ENCODE data around the gene MXD1. TPM values are rescaled to one million over a fixed set of nuclear protein-coding genes. Genes with fewer than 3 reads are reported as not detected.
A peak's percentile ranks its signal among the peaks of the same experiment; 100 is the strongest.
"Not testable (repeated sequence)": the region's sequence is repeated elsewhere in the genome, so short reads cannot be mapped to it uniquely, and the experiment has no call there.

The MXD1 gene
- 10.1 TPM for total RNA-seq (ENCODE audit: insufficient read depth, low replicate concordance)

GRCh38 chr2:69914950-69915945 is at the start of gene MXD1:
TSS of gene MXD1 (plus strand) at chr2:69915109. CDS start at chr2:69915331, 222 bp downstream.
- DNase-seq (ENCODE audit: low spot score), result no peak

- no peak for DNase-seq (ENCODE audit: low spot score)
Measured at GRCh38 chr2:69888451-69888850, 26.5 kb upstream of the MXD1 start.

DNA sequence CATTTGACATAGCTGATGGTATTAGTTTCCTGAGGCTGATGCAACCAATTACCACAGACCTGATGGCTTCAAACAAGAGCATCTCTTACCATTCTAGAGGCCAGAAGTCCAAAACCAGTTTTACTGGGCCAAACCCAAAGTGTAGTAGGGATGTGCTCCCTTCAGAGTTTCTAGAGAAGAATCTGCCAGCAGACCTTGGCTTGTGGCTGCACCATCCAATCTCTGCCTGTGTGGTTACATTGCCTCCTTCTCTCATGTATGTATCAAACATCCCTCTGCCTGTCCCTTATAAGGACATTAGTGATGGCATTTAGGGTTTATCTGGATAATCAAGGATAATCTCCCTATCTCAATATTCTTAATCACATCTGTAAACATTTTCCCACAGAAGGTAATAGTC is 25.6 kb upstream of the MXD1 start:
- DNase-seq (ENCODE audit: low spot score), result no peak

- DNase-seq (ENCODE audit: low spot score), result no peak
Measured at GRCh38 chr2:69890881-69891280, 24.0 kb upstream of the MXD1 start.

DNA sequence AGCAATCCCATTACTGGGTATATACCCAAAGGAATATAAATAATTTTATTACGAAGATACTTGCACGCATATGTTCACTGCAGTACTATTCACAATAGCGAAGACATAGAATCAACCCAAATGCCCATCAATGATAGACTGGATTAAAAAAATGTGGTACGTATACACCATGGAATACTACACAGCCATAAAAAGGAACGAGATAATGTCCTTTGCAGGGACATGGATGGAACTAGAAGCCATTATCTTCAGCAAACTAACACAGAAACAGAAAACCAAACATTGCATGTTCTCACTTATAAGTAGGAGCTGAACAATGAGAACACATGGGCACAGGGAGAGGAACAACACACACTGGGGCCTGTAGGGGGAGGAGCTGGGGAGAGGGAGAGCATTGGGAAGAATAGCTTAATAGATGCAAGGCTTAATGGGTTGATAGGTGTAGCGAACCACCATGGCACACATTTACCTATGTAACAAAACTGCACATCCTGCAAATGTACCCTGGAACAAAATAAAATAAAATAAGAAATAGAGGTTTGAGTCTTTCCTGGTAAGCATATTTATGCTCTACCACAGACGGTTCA is 22.0 kb upstream of the MXD1 start:
- not testable (repeated sequence) for DNase-seq (ENCODE audit: low spot score)

DNA sequence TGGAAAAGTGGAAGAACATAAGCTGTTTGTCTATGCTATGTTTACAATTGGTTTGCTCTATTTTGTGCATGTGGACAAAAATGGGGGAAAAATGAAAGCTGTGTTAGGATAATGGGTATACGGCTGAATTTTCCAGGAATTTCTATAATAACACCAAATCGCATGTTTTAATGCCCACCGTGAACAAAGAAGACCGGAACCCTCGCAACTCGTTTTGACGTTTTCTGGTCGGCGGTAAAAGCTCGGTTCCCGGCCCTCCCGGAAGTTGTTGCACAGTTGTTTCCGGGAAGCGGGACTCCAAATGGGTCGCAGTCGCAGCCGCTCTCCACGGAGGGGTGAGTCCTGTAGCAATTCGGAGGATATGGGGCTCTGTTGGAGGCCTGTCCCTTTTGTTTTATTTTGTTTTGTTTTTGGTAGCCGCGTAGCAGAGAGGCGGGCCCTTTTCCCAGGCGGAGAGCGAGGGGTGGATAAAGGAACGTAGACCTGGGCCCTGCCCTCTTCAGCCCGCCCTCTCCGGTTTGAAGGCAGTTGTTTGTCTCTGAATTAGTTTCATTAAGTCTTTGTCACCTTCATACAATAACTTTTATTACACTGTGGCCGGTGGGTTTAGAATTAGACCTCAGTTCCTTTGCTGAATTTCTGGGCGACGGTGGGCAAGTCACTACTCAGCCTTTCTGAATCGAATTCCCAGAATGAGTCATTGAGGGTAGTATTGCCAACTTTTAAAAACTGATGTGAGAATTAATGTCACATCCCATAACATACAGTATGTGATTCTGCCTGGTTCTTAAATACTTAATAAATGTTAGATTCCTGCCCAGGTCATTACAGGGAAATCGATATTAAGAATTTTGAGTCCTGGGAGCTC is 21.0 kb upstream of the MXD1 start, which contains the start of gene SNRNP27:
Gene SNRNP27 (plus strand): TSS at position 273 of the 868 bp plus-strand sequence. CDS start 29 bp downstream, at position 302.
- DNase-seq (ENCODE audit: low spot score), result peak; percentile 89

GRCh38 chr2:69894737-69895136 is 20.2 kb upstream of the MXD1 start:
- DNase-seq (ENCODE audit: low spot score), result not testable (repeated sequence)

DNA sequence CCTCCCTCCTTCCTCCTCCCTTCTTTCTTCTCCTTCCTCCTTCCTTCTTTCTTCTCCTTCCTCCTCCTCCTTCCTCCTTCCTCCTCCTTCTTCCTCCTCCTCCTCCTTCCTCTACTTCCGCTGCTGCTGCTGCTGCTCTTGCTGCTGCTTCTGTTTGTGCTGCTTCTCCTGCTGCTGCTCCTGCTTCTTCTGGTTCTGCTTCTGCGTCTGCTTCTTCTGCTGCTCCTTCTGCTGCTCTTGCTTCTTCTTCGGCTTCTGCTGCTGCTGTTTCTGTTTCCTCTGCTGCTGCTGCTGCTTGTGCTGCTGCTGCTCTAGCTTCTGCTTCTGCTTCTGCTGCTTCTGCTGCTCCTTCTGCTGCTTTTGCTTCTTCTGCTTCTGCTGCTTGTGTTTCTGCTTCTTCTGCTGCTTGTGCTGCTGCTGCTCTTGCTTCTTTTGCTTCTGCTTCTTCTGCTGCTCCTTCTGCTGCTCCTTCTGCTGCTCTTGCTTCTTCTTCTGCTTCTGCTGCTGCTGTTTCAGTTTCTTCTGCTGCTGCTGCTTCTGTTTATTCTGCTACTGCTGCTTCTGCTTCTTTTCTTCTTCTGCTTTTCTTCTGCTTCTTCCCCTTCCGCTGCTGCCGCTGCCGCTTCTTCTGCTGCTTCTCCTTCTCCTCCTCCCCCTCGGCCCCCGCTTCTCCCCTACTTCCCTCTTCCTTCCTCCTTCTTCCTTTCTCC is 12.5 kb upstream of the MXD1 start:
- DNase-seq (ENCODE audit: low spot score), result no peak

DNA sequence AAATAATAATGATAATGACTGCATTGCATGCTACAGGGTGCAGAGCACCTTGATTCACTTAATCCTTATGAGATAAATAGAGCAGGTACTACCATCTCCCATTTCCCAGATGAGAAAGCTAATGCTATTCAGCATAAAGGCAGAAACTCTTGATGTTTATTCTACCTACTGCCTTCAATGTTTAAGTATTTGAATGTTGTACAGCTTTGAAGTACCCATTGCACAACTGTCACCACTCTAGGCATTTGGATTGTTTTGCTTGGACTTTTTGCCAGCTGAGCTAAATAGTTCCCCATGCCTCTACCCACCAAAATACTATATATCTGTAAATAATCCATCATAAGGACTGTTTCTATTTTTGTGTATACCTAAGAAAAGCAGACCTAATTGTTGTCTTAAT is 7.7 kb upstream of the MXD1 start:
- no peak for DNase-seq (ENCODE audit: low spot score)

GRCh38 chr2:69911985-69912563 is 2.8 kb upstream of the MXD1 start:
- DNase-seq (ENCODE audit: low spot score), result peak; percentile 56

DNA sequence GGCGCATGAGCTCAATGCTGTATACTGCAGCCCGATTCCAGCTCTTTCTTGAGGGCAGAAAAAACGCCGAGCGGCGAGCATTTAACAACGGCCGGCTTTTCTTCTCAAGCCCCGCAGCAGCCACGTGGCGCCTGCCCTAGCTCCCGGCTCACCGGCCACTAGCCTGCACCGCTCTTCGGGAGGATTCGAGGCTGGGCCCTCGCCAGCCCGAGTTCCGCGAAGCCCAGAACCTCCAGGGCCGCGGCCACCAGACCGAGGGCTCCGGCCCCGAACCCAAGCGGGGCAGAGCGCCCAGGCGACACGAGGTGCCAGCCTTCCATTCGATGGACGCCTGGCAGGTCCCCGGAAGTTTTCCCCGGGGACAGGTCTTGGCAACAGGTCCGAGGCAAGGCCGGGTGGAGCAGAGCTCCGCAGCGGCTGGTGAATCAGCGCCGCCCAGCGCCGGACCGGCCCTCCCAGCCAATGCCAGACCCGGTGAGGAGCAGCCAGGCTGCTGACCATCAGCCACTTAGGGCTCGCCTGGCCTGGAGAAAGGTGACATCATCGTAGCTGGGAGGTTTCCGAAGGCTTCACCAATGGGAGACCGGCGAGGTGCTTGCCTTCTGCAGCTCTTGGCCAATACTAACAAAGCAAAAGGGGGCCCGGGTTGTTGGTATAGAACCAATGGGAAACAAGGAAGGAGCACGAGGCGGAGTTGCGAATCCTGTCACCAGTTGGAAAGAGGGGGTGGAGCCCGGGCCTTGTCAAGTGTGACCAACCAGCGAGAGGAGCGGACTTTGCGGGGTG is 552 bp upstream of the MXD1 start:
- DNase-seq (ENCODE audit: low spot score), result peak; percentile 100

GRCh38 chr2:69916106-69916505 is 1.2 kb downstream of the MXD1 start:
- no peak for DNase-seq (ENCODE audit: low spot score)

DNA sequence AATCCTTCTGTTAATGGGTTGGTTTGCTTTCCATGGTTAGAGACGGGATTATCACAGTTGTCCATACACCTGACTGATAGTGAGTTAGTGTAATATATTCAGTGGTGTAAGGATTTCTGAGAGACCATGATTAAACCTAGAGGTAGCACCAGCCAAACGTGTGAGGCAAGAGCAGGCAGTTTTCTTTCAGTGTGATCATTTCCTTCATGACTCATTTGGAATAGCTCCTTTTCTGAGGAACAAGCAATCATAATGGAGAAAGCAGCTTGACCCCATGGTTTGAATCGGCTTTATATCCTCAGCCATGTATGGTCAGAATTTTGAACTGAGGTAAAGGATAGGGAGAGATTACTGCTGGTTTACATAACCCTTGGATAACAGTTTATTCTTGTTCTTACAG is 2.9 kb downstream of the MXD1 start:
- no peak for DNase-seq (ENCODE audit: low spot score)

- DNase-seq (ENCODE audit: low spot score), result no peak
Measured at GRCh38 chr2:69918401-69918800, 3.5 kb downstream of the MXD1 start.

- DNase-seq (ENCODE audit: low spot score), result no peak
Measured at GRCh38 chr2:69923116-69923515, 8.2 kb downstream of the MXD1 start.

- no peak for DNase-seq (ENCODE audit: low spot score)
Measured at GRCh38 chr2:69926849-69927515, 12.1 kb downstream of the MXD1 start.

DNA sequence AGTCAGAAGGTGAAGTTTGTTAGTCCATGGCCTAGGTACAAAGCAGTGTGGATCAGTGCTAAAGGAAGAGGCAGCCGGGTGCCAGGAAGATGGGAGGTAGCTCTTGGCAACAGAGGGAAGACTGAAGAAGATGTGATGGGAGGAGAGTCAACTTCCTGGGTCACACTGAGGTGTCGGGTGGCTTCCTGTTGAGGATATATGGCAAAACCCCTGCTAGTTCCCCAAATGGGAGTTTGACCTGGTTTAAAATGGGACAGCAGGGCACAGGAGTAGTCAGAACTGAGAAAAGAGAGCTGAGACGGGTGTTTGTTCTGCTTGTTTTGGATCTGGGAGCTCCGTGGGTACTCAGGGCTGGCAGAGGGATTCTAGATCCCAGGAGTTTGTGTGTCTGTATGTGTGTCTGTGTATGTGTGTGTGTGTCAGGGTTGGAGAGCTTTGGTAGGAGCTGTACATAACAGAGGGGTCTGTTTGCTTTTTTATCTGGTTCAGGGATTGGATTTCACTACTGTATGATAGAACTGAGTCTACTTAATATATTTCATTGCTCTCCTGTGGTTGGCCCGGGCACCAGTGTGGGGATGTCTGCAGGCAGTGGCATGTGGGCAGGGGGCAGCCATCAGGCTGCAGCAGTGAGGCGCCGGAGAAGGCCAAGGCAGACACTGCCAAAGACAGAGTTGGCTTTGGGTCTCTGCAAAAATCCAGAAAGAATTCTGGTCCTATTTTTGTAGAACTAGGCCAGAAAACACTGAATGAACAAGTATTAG is 17.1 kb downstream of the MXD1 start:
- no peak for DNase-seq (ENCODE audit: low spot score)

- no peak for DNase-seq (ENCODE audit: low spot score)
Measured at GRCh38 chr2:69932596-69932922, 17.6 kb downstream of the MXD1 start.
